Measurements from ENCODE around the gene MARCHF9. TPM values are rescaled to one million over a fixed set of nuclear protein-coding genes. Genes with fewer than 3 reads are reported as not detected.

The MARCHF9 gene
- total RNA-seq, 4 donors from 2014 or later = 4.2 to 19.8 (median 10.4) TPM

DNA sequence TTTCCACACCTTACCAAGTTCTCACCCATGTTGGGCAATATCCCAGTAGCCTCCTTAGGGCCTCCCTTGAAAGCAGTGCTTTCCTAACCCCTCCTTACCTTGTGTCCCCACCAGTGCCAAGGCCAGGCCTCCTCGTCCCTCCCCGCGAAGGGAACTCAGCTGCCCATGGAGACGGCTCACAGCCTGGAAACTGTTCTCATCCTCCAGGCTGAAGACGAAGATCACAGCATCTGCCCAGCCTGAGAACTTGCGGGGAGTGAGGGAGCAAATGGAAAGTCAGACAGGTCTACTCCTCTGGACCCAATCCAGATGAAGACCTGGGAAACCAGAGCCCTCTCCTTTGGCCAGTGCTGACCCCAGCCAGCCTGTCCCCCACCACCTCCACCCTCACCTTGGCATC is 21.0 kb upstream of the MARCHF9 start:
- Histone ChIP-seq H3K4me1 (peaks cover 0 to 38% (median 27%) of the 10 kb centered on the region in 4 donors), H3K9me3 (no peaks in the 10 kb centered on the region), H3K27me3 (peaks cover 7 to 63% of the 10 kb centered on the region in 2 donors), H3K36me3 (no peaks in the 10 kb centered on the region), H3K4me3 (no peak overlapping the region), H3K27ac (no peak overlapping the region)
- no peak for TF ChIP-seq POLR2A (IDR thresholded peaks at IDR 0.05)
- no peak for TF ChIP-seq EP300 (IDR thresholded peaks at IDR 0.05)
- no peak for TF ChIP-seq CTCF (IDR thresholded peaks at IDR 0.05)
- no peak for DNase-seq (ENCODE audit: low spot score in 2 of 2)
- WGBS, 2 donors = 79 to 81% methylated on average over 5 to 6 of the region's 6 CpGs

GRCh38 chr12:57734591-57734990 is 20.3 kb upstream of the MARCHF9 start:
- Histone ChIP-seq H3K4me1 (peaks cover 0 to 45% (median 29%) of the 10 kb centered on the region in 4 donors), H3K9me3 (no peaks in the 10 kb centered on the region), H3K4me3 (no peak overlapping the region), H3K27me3 (peaks cover 7 to 69% of the 10 kb centered on the region in 2 donors), H3K36me3 (no peaks in the 10 kb centered on the region), H3K27ac (no peak overlapping the region)
- WGBS, 2 donors = 76 to 79% methylated on average over 4 of the region's 4 CpGs
- TF ChIP-seq POLR2A (IDR thresholded peaks at IDR 0.05) = no peak
- DNase-seq (ENCODE audit: low spot score in 2 of 2) = no peak

- DNase-seq (ENCODE audit: low spot score in 2 of 2) = no peak
- WGBS, 2 donors = 31 to 39% methylated on average over 8 of the region's 8 CpGs
- Histone ChIP-seq H3K4me1 (peaks cover 0 to 47% (median 31%) of the 10 kb centered on the region in 4 donors), H3K4me3 (no peak overlapping the region), H3K27me3 (peaks cover 7 to 77% of the 10 kb centered on the region in 2 donors), H3K9me3 (no peaks in the 10 kb centered on the region), H3K36me3 (no peaks in the 10 kb centered on the region), H3K27ac (no peak overlapping the region)
- TF ChIP-seq EP300 (IDR thresholded peaks at IDR 0.05) (no peak), CTCF (IDR thresholded peaks at IDR 0.05) (no peak), POLR2A (IDR thresholded peaks at IDR 0.05) (no peak)
Observed at GRCh38 chr12:57735198-57735855, 19.6 kb upstream of the MARCHF9 start.

- H3K27me3 ChIP-seq = peaks cover 7 to 85% of the 10 kb centered on the region in 2 donors
- 7 to 12% methylated on average over 40 to 49 of the region's 49 CpGs for WGBS, 2 donors
- TF ChIP-seq POLR2A (IDR thresholded peaks at IDR 0.05) (no peak), CTCF (IDR thresholded peaks at IDR 0.05) (peak in 1 of 5 experiments; percentile 9), EP300 (IDR thresholded peaks at IDR 0.05) (no peak)
- H3K4me3 ChIP-seq = peak overlapping the region in 1 of 4 donors; percentile 20
- H3K36me3 ChIP-seq = no peaks in the 10 kb centered on the region
- H3K27ac ChIP-seq = no peak overlapping the region
- DNase-seq (ENCODE audit: low spot score in 2 of 2) = no peak
- no peaks in the 10 kb centered on the region for H3K9me3 ChIP-seq
- H3K4me1 ChIP-seq = peaks cover 0 to 47% (median 31%) of the 10 kb centered on the region in 4 donors
Observed at GRCh38 chr12:57735952-57736740, 18.8 kb upstream of the MARCHF9 start.

- peaks cover 0 to 47% (median 31%) of the 10 kb centered on the region in 4 donors for H3K4me1 ChIP-seq
- H3K36me3 ChIP-seq = no peaks in the 10 kb centered on the region
- TF ChIP-seq POLR2A (IDR thresholded peaks at IDR 0.05) = no peak
- no peak for TF ChIP-seq CTCF (IDR thresholded peaks at IDR 0.05)
- TF ChIP-seq EP300 (IDR thresholded peaks at IDR 0.05) = no peak
- no peak for DNase-seq (ENCODE audit: low spot score in 2 of 2)
- H3K4me3 ChIP-seq = peak overlapping the region in 1 of 4 donors; percentile 41
- H3K27ac ChIP-seq = no peak overlapping the region
- H3K9me3 ChIP-seq = no peaks in the 10 kb centered on the region
- WGBS, 2 donors = 20 to 25% methylated on average over 31 of the region's 31 CpGs
- peaks cover 7 to 86% of the 10 kb centered on the region in 2 donors for H3K27me3 ChIP-seq
Observed at GRCh38 chr12:57736741-57737466, 18.0 kb upstream of the MARCHF9 start.

Data from tibial nerve (tissue), 4 donors.